Measurements from ENCODE around the gene OGFR.

The OGFR gene

DNA sequence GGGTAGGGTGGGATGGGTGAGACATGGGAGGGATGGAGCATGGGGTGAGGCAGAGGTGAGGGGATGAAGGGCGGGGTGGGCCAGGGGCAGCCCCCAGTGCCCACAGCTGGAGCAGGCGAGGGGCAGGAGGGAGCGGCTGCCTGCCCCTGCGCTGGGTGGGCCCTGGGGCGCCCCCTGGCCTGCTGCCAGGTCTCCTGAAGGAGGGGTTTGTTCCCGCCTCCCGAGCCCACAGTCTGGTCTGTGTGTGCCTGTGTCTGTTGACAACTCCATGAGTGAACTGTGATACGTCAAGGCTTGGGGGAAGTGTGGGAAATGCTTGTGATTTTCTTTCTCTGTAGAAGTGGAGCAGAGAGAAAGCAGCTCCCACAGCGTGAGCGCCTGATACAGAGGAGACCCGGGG lies 19.2 kb upstream of the OGFR start:
- DNase-seq: no peak

DNA sequence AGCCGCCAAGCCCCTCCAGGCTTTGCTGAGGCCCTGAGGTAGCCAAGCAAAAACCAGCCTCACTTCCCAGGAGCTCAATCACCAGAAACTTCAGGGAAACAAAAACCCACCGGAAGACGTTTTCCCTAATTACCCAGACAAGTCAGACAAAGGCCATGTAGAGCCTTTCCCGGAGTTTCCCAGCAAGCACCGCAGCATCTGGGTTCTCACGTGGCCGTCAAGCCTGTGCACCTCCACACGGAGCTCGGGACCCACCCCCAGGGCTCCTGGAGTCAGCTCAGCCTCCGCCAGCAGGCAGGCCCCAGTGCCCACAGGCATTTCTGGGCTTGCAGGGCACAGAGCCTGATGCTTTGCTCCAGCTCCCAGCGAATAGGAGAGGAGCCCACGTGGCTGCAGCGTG lies 18.5 kb upstream of the OGFR start:
- DNase-seq: no peak

DNA sequence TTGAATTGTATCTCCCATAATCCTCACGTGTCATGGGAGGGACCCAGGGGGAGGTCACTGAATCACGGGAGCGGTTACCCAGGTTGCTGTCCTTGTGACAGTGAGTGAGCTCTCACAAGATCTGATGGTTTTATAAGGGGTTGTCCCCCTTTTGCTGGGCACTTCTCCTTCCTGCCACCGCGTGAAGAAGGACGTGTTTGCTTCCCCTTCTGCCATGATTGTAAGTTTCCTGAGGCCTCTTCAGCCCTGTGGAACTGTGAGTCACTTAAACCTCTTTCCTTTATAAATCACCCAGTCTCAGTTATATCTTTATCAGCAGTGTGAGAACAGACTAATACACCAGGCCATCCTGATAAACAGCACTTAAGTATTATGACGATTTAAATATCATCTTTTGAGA lies 17.3 kb upstream of the OGFR start:
- no peak for DNase-seq

DNA sequence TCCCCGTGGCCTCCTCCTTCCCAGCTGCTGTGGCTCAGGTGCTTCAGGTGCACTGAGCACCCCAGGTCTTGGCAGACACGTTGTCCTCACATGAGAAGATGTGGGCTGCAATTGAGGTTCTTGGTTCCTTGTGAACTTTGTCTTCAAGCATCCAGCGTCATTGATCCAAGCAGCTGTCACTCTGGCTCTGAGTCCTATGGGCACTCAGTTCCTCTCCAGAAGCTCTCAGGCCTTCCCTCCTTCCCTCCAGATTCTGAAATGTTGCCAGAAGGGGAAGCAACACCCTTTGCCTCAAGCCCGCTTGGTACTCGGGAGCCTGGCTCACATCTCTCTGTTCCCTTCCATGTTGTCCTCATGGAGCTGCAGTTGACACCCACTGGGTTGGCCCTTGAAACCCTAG lies 16.8 kb upstream of the OGFR start:
- DNase-seq: no peak

DNA sequence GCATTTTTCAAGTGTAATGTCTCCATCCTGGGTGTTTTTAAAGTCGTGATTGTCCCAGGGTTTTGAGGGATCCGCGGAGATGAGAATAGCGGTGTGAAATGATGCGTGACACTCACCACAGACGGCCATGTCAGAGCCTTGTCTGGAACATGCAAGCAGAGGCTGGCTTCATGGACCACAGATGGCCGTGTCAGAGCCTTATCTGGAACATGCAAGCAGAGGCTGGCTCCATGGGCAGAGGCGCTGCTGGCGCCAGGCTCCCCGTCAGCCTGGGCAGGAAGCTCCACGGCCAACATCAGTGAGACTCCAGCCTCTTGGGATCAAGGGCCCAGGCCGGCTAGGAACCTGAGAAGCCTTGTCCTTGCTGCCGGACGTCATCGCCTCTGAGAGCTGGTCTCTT lies 16.0 kb upstream of the OGFR start:
- DNase-seq: no peak

DNA sequence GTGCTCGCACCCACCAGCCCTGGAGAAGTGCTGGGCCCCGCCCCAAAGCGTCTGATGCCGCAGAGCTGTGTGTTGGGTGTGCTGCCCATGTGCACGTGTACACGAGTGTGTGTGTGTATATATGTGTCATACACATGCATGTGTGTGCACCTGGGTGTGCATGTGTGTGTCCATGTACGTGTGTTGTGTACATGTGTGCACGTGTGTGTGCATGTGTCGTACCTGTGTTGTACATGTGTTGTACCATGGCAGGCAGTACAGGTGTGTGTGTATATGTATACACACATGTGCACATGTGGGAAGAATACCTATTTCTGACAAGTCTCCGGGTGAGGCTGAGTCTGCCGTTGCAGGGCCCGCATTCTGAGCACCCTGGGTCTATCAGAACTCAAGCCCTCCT lies 14.6 kb upstream of the OGFR start:
- DNase-seq: no peak

DNA sequence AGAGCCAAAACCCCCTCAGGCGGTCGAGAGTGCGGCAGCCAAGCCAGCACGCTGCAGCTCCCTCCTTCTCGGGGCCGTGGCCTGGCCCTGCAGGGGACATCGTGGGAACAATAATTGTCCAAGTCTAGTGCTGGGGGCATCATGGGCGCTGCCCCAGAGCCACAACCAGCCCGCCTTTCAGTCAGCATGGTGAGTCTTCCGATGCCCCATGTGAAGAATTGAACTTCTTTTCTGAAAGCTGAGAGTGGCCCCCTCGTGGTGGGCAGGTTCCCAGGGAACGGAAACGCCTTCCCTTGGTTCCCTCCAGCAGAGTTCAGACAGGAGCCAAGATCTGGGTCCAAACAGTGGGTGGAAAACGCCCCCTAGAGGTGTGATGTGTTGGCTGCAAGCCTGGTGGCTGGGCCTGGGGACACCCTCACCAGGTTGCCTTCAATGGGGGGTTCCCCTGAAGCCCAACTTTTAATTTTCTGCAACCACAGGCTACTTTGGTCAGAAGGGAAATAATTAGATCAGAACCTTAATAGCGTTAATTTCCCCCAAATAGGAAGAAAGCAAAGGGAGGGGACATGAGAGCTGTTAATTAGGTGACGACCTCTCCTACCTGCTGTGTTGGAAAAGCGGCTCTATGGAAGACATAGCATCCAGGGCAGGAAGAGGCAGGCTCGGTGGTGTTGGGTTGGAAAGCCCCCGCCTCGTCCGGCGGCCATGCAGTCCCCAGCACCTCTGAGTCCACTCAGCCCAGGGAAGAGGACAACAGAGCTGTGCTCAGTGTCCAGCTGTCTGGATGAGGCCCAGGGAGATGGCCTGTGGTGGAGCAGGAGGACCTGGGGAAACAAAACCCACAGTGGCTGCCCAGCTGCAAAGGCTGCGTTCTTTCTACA lies 13.1 kb upstream of the OGFR start:
- DNase-seq: peak; percentile 71

DNA sequence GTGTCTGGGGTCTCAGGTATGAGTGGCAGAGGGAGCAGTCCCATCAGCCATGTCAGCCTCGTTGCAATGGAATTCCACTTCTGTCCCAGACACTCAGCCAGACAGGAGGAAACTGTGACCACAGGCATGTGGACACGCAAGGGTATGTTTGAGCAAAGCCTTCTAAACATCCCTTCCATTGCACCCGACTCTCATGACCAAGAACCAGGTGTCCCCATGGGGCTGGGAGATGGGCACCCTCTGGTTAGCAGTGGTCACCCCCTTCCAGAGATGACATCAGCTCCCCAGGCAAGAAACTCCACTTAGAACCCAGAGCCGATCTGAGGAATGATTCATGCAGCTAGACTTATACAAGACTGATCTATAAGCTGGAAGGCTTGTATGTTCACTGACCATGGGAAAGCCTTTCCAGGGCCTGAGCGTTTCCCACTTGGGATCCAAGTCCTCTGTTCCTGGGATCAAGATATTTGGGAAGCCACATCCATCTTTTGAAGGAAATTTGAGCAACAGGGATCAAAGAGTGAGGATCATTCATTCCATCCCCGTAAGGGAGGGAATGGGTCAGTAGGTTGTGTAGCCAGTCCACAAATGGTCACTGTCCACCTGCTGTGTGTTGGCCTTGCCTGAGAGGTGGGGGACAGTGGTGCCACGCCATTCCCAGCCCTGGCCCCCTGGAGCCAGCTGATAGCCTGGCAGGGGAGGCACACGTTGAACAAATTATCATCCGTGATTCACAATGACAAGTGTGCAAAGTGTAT lies 12.3 kb upstream of the OGFR start:
- no peak for DNase-seq

DNA sequence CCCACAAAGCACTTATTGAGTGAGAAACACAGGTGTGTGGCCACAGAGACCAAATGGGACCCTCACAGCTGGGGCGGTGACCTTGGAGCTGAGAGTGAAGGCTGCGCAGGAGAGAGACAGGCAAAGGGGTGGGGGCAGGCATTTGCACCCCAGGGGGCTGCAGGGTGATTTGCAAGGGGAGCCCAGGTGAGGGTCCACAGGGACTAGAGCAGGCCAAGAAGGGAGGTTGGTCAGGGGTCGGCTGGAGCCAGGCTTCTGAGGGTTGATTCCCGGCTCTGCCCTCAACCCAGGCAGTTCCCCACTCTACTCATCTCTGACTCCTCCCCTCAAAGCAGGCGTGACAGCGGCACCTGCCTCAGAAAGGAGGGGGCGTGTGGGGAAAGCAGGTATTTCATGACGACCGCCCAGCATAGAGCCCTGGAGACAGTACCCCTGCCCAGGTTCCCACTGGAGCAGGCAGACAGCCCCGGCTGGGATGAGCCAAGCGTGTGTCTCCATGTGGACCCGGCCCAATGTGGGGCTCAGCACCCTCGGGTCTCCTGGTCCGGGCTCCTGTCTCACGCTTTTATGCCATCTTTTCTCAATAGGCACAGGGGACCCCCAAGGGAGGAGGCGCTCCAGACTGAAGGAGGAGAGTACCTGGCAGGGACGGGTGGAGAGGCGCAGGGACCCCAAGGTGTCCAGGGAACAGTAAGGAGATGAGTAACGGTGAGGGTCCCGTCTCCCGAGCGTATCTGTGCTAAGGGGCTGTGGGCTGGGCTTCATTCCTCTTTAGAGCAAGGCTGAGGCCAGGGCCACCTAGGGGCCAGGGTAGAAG lies 11.5 kb upstream of the OGFR start:
- no peak for DNase-seq

DNA sequence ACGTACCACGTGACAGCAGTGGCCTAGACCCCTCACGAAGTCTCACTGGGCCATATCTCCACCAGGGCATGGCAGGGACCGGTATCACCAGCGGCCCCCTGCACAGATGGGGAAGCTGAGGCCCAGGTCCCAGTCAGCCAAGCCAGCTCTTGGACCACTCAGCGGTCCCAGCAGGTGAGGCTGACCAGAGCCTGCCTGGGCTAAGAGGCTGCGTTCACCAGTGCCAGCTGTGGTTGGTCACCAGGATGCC lies 11.0 kb upstream of the OGFR start:
- DNase-seq: no peak

DNA sequence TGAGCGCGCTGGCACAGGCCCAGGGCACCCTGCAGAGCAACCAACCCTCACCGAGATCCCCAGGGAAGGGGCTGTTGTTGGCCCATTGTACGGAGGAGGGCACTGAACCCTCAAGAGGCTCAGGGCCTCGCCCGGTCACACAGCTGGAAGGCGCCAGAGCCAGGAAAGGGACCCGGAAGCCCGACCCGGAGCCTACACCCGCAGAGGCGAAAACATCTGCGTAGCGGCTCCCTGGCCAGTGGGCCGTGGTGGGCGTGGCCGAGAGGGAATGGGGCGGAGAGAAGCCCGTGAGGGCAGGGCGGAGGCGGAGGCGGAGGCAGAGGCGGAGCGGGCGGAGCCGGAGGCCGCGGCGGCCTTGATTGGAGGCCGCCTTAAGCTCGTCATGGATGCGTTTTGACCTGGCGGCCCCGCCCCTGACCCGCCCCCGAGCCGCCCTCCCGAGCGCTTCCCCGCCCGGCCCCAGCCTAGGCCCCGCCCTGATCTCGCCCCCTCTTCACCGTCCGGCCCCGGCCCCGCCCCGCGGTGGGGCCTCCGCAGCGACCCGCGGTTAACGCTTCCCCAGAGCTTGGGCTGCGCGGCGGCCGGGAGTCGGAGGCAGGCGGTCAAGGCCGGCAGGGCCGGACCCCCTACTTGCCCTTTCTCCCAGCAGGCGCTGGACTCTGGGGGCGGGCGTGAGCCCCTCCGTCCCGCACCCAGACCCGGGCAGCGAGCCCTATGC lies 10.5 kb upstream of the OGFR start:
- DNase-seq: peak; percentile 92

DNA sequence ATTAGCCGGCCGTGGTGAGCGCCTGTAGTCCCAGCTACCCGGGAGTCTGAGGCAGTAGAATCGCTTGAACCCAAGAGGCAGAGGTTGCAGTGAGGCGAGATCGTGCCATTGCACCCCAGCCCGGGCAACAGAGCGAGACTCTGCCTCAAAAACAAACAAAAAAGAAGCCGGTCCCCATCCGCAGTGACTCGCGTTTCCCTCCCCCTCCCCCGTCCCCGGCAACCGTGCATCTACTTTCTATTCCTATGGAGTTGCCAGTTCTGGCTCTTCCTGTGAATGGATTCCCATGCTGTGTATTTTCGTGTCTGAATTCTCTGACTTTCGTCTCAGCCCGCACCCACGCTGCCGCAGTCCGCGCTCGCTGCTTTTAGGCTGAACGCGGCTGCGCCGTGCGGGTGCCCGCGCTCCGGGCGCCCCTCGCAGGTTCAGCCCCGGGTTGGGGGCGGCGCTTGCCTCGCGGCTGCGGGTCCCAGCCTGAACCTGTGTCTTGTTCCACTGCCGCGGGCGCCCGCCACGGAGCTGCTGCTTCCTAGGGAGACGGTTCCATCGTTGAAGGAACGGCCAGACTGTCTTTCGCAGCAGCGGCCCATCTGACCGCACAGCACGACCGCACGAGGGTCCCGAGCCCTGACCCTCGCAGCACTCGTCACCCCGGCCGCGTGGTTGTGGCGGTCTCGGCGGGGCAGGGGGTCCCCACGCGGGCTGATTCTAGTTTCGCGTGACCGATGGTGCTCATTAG lies 9.4 kb upstream of the OGFR start:
- peak; percentile 72 for DNase-seq

DNA sequence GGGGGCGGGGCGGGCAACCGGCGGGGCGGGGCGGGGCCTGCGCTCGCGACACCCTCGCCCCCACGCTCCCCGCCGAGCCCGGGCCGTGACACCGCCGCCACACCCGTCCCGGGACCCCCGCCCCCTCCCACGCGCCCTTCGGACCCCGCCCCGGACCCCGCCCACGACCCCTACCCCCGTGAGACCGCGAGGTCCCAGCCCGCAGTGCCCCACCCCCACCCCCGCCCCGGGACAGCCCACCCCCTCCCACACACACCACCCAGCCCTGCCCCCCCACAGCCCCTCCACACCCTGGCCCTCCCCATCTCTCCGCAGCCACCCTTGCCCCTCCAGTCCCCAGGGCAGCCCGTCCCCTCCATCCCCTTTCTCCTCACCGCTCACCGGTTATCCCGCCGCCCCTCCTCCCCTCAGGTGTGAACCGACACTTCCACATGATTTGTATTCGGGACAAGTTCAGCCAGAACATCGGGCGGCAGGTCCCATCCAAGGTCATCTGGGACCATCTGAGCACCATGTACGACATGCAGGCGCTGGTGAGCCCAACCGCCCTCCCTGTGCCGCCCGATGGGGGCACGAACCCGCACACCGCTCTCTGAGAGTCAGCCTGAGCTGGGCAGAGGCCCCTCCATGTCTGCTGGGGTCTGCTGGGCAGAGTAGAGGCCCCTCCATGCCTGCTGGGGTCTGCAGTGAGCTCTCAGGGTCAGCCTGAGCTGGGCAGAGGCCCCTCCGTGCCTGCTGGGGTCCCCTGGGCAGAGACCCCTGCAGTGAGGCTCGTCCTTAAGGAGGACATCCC lies 7.7 kb upstream of the OGFR start:
- no peak for DNase-seq

DNA sequence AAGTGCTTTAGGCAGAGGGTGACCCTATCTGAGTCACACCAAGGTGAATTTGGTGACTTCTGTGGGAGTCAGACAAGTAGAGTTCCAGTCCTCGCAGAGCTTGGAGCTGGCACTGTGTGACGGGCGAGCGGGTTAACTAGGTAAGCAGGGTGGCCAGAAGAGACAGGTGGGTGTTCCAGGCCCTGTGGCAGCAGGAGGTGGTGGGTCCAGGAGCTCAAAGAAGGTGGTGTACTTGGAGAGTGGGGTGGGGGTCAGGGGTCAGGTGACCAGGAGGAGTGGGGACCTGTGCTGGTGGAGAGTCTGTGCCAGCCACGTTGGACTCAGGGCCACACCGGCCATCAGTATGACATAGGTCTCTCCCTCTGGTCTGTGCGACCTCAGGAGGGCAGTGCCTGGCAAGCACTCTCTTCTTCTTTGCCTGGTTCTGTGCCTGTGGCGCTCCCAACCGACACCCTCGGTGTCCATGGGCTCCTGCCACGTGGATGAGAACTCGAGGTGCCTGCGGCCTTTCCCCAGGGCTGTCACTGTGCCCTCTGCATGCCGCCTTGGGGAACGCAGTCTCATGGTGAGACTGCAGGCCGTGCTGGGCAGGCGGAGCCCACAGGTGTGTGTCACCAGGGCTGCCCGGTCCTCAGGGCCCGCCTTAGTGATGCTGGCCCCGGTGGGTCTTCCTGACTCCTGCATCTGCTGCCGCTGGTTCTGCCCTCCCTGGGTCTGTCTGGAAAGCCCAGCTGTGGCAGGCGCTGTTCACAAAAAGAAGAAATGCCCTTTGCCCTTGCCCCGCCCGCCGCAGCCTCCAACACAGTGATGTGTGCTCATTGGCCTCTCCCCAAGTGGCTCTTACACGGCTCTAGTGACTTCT lies 6.7 kb upstream of the OGFR start:
- no peak for DNase-seq

DNA sequence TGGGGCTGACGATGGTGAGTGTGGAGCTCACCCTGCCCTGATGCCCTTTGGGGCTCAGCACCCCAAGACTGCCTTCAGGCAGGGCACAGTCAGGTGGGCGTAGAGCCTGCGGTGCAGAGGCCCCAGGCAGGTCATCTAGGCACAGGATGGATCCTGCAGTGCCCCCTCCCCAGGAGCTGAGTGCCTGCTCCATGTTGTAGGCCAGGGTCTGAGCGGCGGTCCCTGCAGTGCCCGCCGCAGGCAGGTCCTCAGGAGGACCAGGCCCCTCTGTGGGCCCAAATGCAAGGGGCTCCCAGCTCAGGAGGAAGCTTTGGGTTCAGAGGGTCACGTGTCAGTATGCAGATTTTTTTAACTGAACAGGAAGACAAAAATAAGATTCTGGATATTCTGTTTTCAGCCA lies 5.6 kb upstream of the OGFR start:
- DNase-seq: no peak

DNA sequence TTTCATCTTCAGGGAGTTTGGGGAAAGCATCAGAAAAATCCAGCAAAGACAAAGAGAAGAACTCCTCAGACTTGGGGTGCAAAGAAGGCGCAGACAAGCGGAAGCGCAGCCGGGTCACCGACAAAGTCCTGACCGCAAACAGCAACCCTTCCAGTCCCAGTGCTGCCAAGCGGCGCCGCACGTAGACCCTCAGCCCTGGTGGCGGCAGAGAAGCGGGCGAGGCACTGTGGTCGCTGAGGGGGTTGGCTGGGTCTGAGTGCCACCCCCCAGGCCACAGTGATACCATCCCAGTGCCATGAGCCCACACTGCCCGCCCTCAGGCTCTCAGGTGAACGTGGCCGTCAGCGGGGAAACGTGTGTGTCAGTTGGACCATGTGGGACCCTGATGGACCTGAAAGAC lies 5.2 kb upstream of the OGFR start:
- no peak for DNase-seq

DNA sequence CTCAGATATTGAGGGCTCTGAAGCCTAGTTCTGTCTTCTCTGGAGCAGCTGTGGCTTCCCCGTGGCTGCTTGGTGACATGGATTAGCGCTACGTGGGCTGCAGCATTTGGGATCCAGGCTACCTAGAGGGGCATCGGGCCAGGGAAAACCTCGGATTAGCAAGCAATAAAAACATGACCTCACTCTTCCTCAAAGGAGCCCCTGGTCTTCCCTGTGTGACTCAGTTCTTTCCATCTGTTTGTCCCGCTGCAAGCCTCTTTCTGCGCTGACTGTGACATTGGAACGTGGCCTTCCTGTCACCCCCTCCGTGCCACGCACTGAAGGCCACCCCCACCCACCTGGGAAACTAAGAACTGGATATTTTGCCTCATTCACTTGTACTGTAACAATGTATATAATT lies 4.8 kb upstream of the OGFR start:
- DNase-seq: no peak

DNA sequence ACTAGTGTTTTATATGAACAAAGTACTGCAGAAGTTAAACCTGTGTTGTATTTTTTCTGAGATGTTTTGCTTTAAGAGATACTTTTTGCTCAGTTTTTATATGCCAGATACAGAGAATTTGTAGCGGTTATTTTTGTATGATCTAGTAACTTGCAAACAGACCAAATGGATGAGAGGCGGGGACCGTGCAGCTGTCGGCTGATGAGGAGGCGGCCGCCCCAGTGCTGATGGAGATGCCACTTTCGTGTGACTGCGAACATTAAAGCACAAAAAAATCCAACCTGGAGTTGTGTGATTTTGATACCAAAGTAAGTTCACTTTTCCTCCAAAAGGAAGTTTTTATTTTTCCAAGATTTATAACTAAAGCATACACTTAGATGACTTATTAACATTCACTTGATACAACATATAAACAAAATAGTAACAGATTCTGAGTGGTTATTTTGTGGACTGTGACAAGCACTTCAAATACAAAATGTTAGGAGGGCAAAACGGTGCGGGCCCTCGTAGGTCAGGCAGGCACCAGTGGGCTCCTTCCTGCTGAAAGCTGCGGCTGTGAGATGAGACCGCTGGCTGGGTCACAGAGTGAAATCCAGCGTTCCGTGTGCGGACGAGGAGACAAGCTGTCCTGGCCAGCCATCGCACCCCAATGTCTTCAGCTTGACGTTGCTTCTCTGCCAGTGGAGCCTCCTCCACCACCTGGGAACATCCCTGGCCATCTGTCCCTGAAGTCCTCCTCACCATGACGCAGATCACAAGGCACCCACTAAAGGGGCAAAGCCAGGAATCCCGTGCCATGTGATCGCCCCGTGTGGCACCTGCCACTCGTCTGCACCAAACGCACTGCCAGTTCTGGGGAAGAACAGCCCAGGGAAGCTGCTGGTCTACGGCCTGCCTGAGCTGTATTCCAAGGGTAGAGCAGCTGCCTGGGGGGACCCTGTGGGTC lies 4.0 kb upstream of the OGFR start:
- no peak for DNase-seq

DNA sequence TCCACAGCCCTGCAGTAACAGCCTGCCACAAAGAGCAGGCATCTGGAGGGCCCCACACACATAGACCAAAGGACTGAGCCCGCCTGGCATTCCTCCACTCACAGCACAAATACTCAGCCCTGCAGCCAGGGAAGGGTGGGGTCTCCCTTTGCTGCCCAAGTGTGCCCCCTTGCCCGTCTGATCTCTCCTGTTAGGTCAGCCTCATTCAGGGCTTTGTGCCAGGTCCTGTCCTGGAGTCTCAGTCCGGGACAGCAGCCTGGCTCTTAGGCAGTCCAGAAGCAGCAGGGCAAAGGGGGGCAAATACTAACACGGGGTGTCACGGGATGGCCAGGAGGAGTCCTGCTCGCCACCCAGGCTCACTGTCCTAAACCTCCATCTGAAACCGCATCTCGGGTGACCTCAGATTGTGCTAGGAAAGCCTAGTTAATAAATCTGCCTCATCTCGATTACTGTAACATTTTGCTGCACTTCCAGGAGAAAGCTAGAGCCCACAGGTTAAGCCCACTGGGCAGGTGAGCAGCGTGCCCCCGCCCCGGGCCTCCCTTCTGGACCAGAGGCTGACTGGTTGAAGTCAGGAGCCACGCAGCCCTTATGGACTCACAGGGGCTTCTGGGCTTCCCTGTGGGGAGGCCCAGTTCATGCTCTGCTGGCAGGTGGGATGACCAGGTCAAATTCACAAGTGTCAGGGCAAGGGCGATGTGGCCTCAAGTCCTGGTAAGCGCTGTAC lies 3.2 kb upstream of the OGFR start:
- no peak for DNase-seq

Data from activated CD8-positive, alpha-beta memory T cell treated with anti-CD3 and anti-CD28 coated beads, Interleukin-2, amount 50 U/mL, for 4 hours (primary cell).